ENCODE data around the gene DMWD.

- TF ChIP-seq CTCF (IDR thresholded peaks at IDR 0.05): no peak
- no peak for TF ChIP-seq POLR2A (IDR thresholded peaks at IDR 0.05)
Measured at GRCh38 chr19:45793876-45794275, 1.2 kb upstream of the DMWD start.

All from uterus (tissue), 2 donors.